ENCODE data around the gene HSPA5. TPM values are rescaled to one million over a fixed set of nuclear protein-coding genes. Genes with fewer than 3 reads are reported as not detected.

Gene HSPA5
- total and polyA plus RNA-seq, 2 of the 4 experiments (the other 2 are of a cell fraction) = 118 to 419 TPM

GRCh38 chr9:125200216-125201047 lies 40.7 kb downstream of the HSPA5 start, which contains the start of gene RABEPK:
Gene RABEPK, plus strand, starts transcription at chr9:125200542. Its CDS starts 2,472 bp downstream, at chr9:125203014.
- dilution Hi-C loops (cut with HindIII; ENCODE audit: low sequenced_read_pairs, unreplicated experiment) (no loop called here), intact Hi-C loops (cut with micrococcal nuclease) (loop anchor here (2.0 kb wide), 2 partner anchors 32 to 260 kb away; partner anchors contain the start of gene GOLGA1)
- DNase-seq = peak; percentile 93
- TF ChIP-seq POLR2A (IDR thresholded peaks at IDR 0.05; ENCODE audit: low read depth, low read length) (peak; percentile 80), MAFK (IDR thresholded peaks at IDR 0.05; ENCODE audit: low read depth, low read length) (no peak), CTCF (conservative IDR thresholded peaks at IDR 0.05; ENCODE audit: low read depth, low read length) (no peak), RFX5 (IDR thresholded peaks at IDR 0.05; ENCODE audit: low read depth, low read length) (no peak), CHD1 (IDR thresholded peaks at IDR 0.05; ENCODE audit: low read depth, low read length) (no peak), ELK1 (IDR thresholded peaks at IDR 0.05; ENCODE audit: borderline replicate concordance, low read depth, low read length) (no peak), NFE2L2 (IDR thresholded peaks at IDR 0.05; ENCODE audit: low read depth, low read length) (no peak), FOS (IDR thresholded peaks at IDR 0.05; ENCODE audit: low read depth, low read length) (no peak), RCOR1 (IDR thresholded peaks at IDR 0.05; ENCODE audit: insufficient replicate concordance, low read length) (no peak), BHLHE40 (IDR thresholded peaks at IDR 0.05; ENCODE audit: low read depth, low read length) (no peak), MXI1 (IDR thresholded peaks at IDR 0.05; ENCODE audit: borderline replicate concordance, low read depth, low read length) (peak; percentile 87; the same call in 1 of the 2 replicates), MAZ (IDR thresholded peaks at IDR 0.05; ENCODE audit: borderline replicate concordance, low read depth, low read length) (peak; percentile 53; the same call in 1 of the 2 replicates), USF2 (IDR thresholded peaks at IDR 0.05; ENCODE audit: low read depth, low read length) (peak; percentile 58; the same call in 1 of the 2 replicates)

More at GRCh38 chr9:125200216-125201047, 40.7 kb downstream of the HSPA5 start, which contains the start of gene RABEPK:
- peak within 1 kb of the TSS; percentile 45 for H3K56ac ChIP-seq (ENCODE audit: extremely low read depth, insufficient read depth, low read length)
- 0% methylated on average over 9 of the region's 51 CpGs; no CpG with 5 or more reads in 1 of the 2 experiments for WGBS, 2 experiments (ENCODE audit: extremely low coverage in 2 of 2, insufficient read length in 1 of 2)
- H2BK20ac ChIP-seq (ENCODE audit: low read depth, low read length) = peak within 1 kb of the TSS; percentile 67; the same call in 1 of the 2 replicates
- H3K4me3 ChIP-seq (ENCODE audit: insufficient read depth, low read depth, low read length) = peak within 1 kb of the TSS; percentile 76
- peak within 1 kb of the TSS; percentile 64 for H4K91ac ChIP-seq (ENCODE audit: insufficient read depth, low read depth, low read length)
- no peak within 1 kb of the TSS; the same call in 1 of the 2 replicates for H3K18ac ChIP-seq (ENCODE audit: low read depth, low read length)
- no peak within 1 kb of the TSS; the same call in 2 of the 3 replicates for H2BK15ac ChIP-seq (ENCODE audit: low read depth, low read length)
- H3K4ac ChIP-seq (ENCODE audit: low read depth, low read length) = peak within 1 kb of the TSS; percentile 83
- in situ Hi-C loops (cut with MboI; ENCODE audit: low sequenced_read_pairs) = no loop called here
- H3K4me2 ChIP-seq (ENCODE audit: low read depth, low read length) = peak within 1 kb of the TSS; percentile 82
- peak within 1 kb of the TSS; percentile 35 for H2BK5ac ChIP-seq (ENCODE audit: low read depth, low read length, poor library complexity, severe bottlenecking)
- H3K14ac ChIP-seq (replicated peaks; ENCODE audit: low read depth, low read length) = peak within 1 kb of the TSS; percentile 88
- no peaks in the 10 kb centered on the region for H3K9me1 ChIP-seq (ENCODE audit: insufficient read depth, low read length)
- BruUV-seq (replicated peaks) = no TSS peak
- H3K27me3 ChIP-seq (ENCODE audit: control insufficient read depth, insufficient read depth, low read length) = no peaks in the 10 kb centered on the region
- H2AFZ ChIP-seq (replicated peaks; ENCODE audit: low read length, poor library complexity) = peak within 1 kb of the TSS; percentile 97
- H3K9ac ChIP-seq (ENCODE audit: low read depth, low read length) = peak within 1 kb of the TSS; percentile 65
- peak within 1 kb of the TSS; percentile 73; the same call in 1 of the 2 replicates for H2BK120ac ChIP-seq (ENCODE audit: low read depth, low read length)
- H3K36me3 ChIP-seq (ENCODE audit: control insufficient read depth, insufficient read depth, low read length) = peaks cover 3% of the 10 kb centered on the region; the same call in 1 of the 2 replicates
- H3K27ac ChIP-seq (ENCODE audit: insufficient read depth, low read length) = peak within 1 kb of the TSS; percentile 70
- no peaks in the 10 kb centered on the region for H4K20me1 ChIP-seq (ENCODE audit: insufficient read depth, low read length)
- H4K8ac ChIP-seq (ENCODE audit: low read depth in 2 of 2, low read length in 2 of 2) = peak within 1 kb of the TSS; percentile 38 to 91
- peak within 1 kb of the TSS; percentile 78; the same call in 1 of the 2 replicates for H2AK5ac ChIP-seq (ENCODE audit: low read depth, low read length)
- peak within 1 kb of the TSS; percentile 76 for H3K23ac ChIP-seq (ENCODE audit: low read depth, low read length)
- H4K5ac ChIP-seq (ENCODE audit: low read depth, low read length) = peak within 1 kb of the TSS; percentile 50
- peak within 1 kb of the TSS; percentile 92 for H2AK9ac ChIP-seq (replicated peaks; ENCODE audit: low read depth, low read length, poor library complexity)
- H3K9me3 ChIP-seq (ENCODE audit: control insufficient read depth, insufficient read depth, low read length) = no peaks in the 10 kb centered on the region
- peak; percentile 99 for ATAC-seq (ENCODE audit: low read depth)
- POLR2A ChIA-PET (ENCODE audit: unreplicated experiment) = no interaction called here
- peaks cover 8 to 14% of the 10 kb centered on the region in 2 experiments for H3K79me1 ChIP-seq (ENCODE audit: low read depth in 1 of 2, low read length in 2 of 2)
- H3K4me1 ChIP-seq (ENCODE audit: control insufficient read depth, insufficient read depth, low read length) = peaks cover 2% of the 10 kb centered on the region; the same call in 1 of the 2 replicates
- CTCF ChIA-PET = interaction anchor here (0.7 kb wide), 1 partner anchor 66 kb away, joined by 4 read pairs; no protein-coding TSS in a partner anchor
